H9 (cell line): Measurements from ENCODE around the gene TEKT3. TPM values are rescaled to one million over a fixed set of nuclear protein-coding genes. Genes with fewer than 3 reads are reported as not detected.

Experiments
- DNase-seq: peaks from one replicate; pipeline ENCODE4 v3.0.0-alpha.2; 2017
- H2AFZ ChIP-seq: one replicate; pipeline ENCODE4 v1.6.1; 2013; ENCODE audit warnings: mild to moderate bottlenecking, low read length, control low read depth, moderate library complexity
- H2AK5ac ChIP-seq: 2 replicates; pipeline ENCODE4 v1.6.1; 2013; ENCODE audit warnings: low read length, control low read depth, mixed read lengths; ENCODE audit not compliant: insufficient read length
- H2BK120ac ChIP-seq: one replicate; pipeline ENCODE4 v1.6.1; 2013; ENCODE audit warnings: low read depth, mild to moderate bottlenecking, low read length, control low read depth, inconsistent platforms; ENCODE audit not compliant: poor library complexity, severe bottlenecking
- H2BK12ac ChIP-seq: 2 replicates; pipeline ENCODE4 v1.6.1; 2013; ENCODE audit warnings: low read length, control low read depth, mixed read lengths, low read depth; ENCODE audit not compliant: insufficient read length
- H2BK15ac ChIP-seq: 2 replicates; pipeline ENCODE4 v1.6.1; 2013; ENCODE audit warnings: low read depth, low read length, control low read depth
- H2BK20ac ChIP-seq: one replicate; pipeline ENCODE4 v1.6.1; 2013; ENCODE audit warnings: low read depth, mild to moderate bottlenecking, low read length, control low read depth, inconsistent platforms; ENCODE audit not compliant: poor library complexity, severe bottlenecking
- H2BK5ac ChIP-seq: 2 replicates; pipeline ENCODE4 v1.6.1; 2013; ENCODE audit warnings: low read length, control low read depth, mixed read lengths; ENCODE audit not compliant: insufficient read length
- H3K14ac ChIP-seq: 2 replicates; pipeline ENCODE4 v1.6.1; 2013; ENCODE audit warnings: low read length, control low read depth; ENCODE audit not compliant: insufficient read depth
- H3K18ac ChIP-seq: 2 replicates; pipeline ENCODE4 v1.6.1; 2013; ENCODE audit warnings: low read depth, mild to moderate bottlenecking, mixed read lengths, low read length, control low read depth; ENCODE audit not compliant: insufficient read length
- H3K23ac ChIP-seq: 2 replicates; pipeline ENCODE4 v1.6.1; 2013; ENCODE audit warnings: low read length, control low read depth, mixed read lengths, low read depth; ENCODE audit not compliant: insufficient read length
- H3K23me2 ChIP-seq: 2 replicates; pipeline ENCODE4 v1.6.1; 2013; ENCODE audit warnings: low read depth, mild to moderate bottlenecking, mixed read lengths, low read length, control low read depth; ENCODE audit not compliant: insufficient read length, poor library complexity, severe bottlenecking
- H3K27ac ChIP-seq: 2 replicates; pipeline ENCODE4 v1.5.1; 2013; ENCODE audit warnings: low read length, control low read depth, mixed read lengths, low read depth; ENCODE audit not compliant: insufficient read length
- H3K27me3 ChIP-seq: 2 replicates; pipeline ENCODE4 v1.6.1; 2013; ENCODE audit warnings: low read length, control low read depth, inconsistent platforms; ENCODE audit not compliant: insufficient read depth
- H3K4ac ChIP-seq: 2 replicates; pipeline ENCODE4 v1.6.1; 2013; ENCODE audit warnings: low read depth, mild to moderate bottlenecking, control low read depth, inconsistent platforms, low read length, moderate library complexity
- H3K4me1 ChIP-seq: 2 replicates; pipeline ENCODE4 v1.6.1; 2013; ENCODE audit warnings: low read length, control low read depth, inconsistent platforms; ENCODE audit not compliant: insufficient read depth
- H3K4me2 ChIP-seq: 2 replicates; pipeline ENCODE4 v1.6.1; 2013; ENCODE audit warnings: low read length, control low read depth, mixed read lengths; ENCODE audit not compliant: insufficient read length, insufficient read depth
- H3K56ac ChIP-seq: 2 replicates; pipeline ENCODE4 v1.6.1; 2013; ENCODE audit warnings: low read depth, mild to moderate bottlenecking, mixed read lengths, low read length, control low read depth; ENCODE audit not compliant: insufficient read length
- H3K79me1 ChIP-seq: 2 replicates; pipeline ENCODE4 v1.6.1; 2013; ENCODE audit warnings: low read depth, mild to moderate bottlenecking, moderate library complexity, low read length, control low read depth, inconsistent platforms; ENCODE audit not compliant: insufficient read depth, poor library complexity, severe bottlenecking
- H3K79me2 ChIP-seq: 2 replicates; pipeline ENCODE4 v1.6.1; 2013; ENCODE audit warnings: low read length, control low read depth, inconsistent platforms; ENCODE audit not compliant: insufficient read depth
- H3K9ac ChIP-seq: 2 replicates; pipeline ENCODE4 v1.6.1; 2013; ENCODE audit warnings: low read length, control low read depth, mixed read lengths; ENCODE audit not compliant: insufficient read length; ENCODE audit errors: extremely low read depth
- H3K9me3 ChIP-seq: one replicate; pipeline ENCODE4 v1.6.1; 2013; ENCODE audit warnings: low read depth, low read length, inconsistent platforms; ENCODE audit not compliant: control insufficient read depth
- H3T11ph ChIP-seq: one replicate; pipeline ENCODE4 v1.6.1; 2013; ENCODE audit warnings: mild to moderate bottlenecking, low read length, control low read depth, inconsistent platforms
- H4K20me1 ChIP-seq: one replicate; pipeline ENCODE4 v1.6.1; 2013; ENCODE audit not compliant: control insufficient read depth, insufficient read length, insufficient read depth
- H4K5ac ChIP-seq: 2 replicates; pipeline ENCODE4 v1.6.1; 2013; ENCODE audit warnings: low read depth, mild to moderate bottlenecking, mixed read lengths, low read length, control low read depth; ENCODE audit not compliant: insufficient read length
- H4K8ac ChIP-seq: replicated peaks from 2 replicates; pipeline ENCODE4 v1.6.1; 2013; ENCODE audit warnings: low read length, control low read depth, mixed read lengths, low read depth; ENCODE audit not compliant: insufficient read length
- H4K91ac ChIP-seq: 2 replicates; pipeline ENCODE4 v1.6.1; 2013; ENCODE audit warnings: low read depth, mild to moderate bottlenecking, moderate library complexity, mixed read lengths, low read length, control low read depth; ENCODE audit not compliant: insufficient read length
- H3K27ac Mint-ChIP-seq, 3 experiments: 2 replicates in 2 of 3; 3 replicates in 1 of 3; pipeline ENCODE4 v1.8.0; 2020 to 2021; ENCODE audit warnings: mixed read lengths in 3 of 3, mild to moderate bottlenecking in 1 of 3, moderate library complexity in 1 of 3
- H3K27me3 Mint-ChIP-seq: 2 replicates; pipeline ENCODE4 v1.8.0; 2021; ENCODE audit warnings: low read depth, mild to moderate bottlenecking, moderate library complexity, mixed read lengths
- H3K36me3 Mint-ChIP-seq, 3 experiments: 2 replicates in 2 of 3; 3 replicates in 1 of 3; pipeline ENCODE4 v1.8.0; 2020 to 2021; ENCODE audit warnings: low read depth in 3 of 3, mixed read lengths in 3 of 3; ENCODE audit not compliant: insufficient read depth in 1 of 3
- H3K4me1 Mint-ChIP-seq, 2 experiments: 2 replicates each; pipeline ENCODE4 v1.8.0; 2020; ENCODE audit warnings: mixed read lengths in 2 of 2
- H3K4me3 Mint-ChIP-seq, 2 experiments: 2 replicates in 1 of 2; 3 replicates in 1 of 2; pipeline ENCODE4 v1.8.0; 2020 to 2021; ENCODE audit warnings: mild to moderate bottlenecking in 2 of 2, mixed read lengths in 2 of 2, moderate library complexity in 1 of 2
- H3K9me3 Mint-ChIP-seq, 2 experiments: 2 replicates in 1 of 2; 3 replicates in 1 of 2; pipeline ENCODE4 v1.8.0; 2020; ENCODE audit warnings: mild to moderate bottlenecking in 2 of 2, mixed read lengths in 2 of 2, moderate library complexity in 1 of 2
- WGBS: extraction: QIAGEN DNeasy Blood & Tissue Kit; methylation state at CpG from one replicate; pipeline ENCODE4 v1.1.7; 2013; ENCODE audit warnings: missing lambda C conversion rate, low lambda C conversion rate, mixed read lengths; ENCODE audit not compliant: insufficient read length; ENCODE audit errors: extremely low coverage; 5-methylcytosine and 5-hydroxymethylcytosine counted together
- total RNA-seq: library from RNA; stranded (reverse); gene quantifications from 2 replicates; pipeline ENCODE4 v1.2.1, GENCODE V29; 2021
- TF ChIP-seq, protein P1 (sequence below): fragments of 200-600 bp; sonication (generic); conservative IDR thresholded peaks from 3 replicates; pipeline ENCODE4 v1.8.0; 2021; ENCODE audit warnings: antibody characterized with exemption, mild to moderate bottlenecking

TEKT3 gene
- total RNA-seq, 1 experiment from 2014 or later = 0.42 TPM

DNA sequence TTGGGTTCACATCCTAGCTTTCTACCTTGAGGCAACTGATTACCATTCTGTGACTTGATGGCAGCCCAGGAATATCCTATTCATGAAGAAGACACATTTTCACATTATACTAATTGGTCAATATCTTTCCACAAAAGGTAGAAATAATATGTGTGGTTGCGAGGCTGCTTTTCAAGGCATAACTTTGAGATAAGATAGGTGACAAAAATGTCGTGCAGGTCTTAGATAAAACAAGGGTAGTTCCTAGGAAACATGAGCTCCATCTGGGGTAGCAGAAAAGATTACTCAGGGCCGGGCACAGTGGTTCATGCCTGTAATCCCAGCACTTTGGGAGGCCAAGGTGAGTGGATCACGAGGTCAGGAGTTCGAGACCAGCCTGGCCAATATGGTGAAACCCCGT lies 22.3 kb upstream of the TEKT3 start:
- H2BK5ac ChIP-seq = no peak overlapping the region
- no peak overlapping the region for H3K9ac ChIP-seq
- H3T11ph ChIP-seq = no peak overlapping the region
- no peak overlapping the region for H3K14ac ChIP-seq
- H3K23ac ChIP-seq = no peak overlapping the region
- no peaks in the 10 kb centered on the region for H3K79me2 ChIP-seq
- Mint-ChIP-seq H3K27ac (no peak overlapping the region), H3K9me3 (peaks cover 0 to 4% of the 10 kb centered on the region in 2 experiments; a peak in 3 of 5 replicates), H3K27me3 (peaks cover under 1% of the 10 kb centered on the region), H3K36me3 (no peaks in the 10 kb centered on the region; a peak in 1 of 7 replicates), H3K4me3 (no peak overlapping the region), H3K4me1 (no peaks in the 10 kb centered on the region)
- no peak overlapping the region for H2BK15ac ChIP-seq
- H3K18ac ChIP-seq = no peak overlapping the region
- no peak overlapping the region for H2AK5ac ChIP-seq
- H4K91ac ChIP-seq = no peak overlapping the region
- H4K8ac ChIP-seq = no peak overlapping the region
- no peaks in the 10 kb centered on the region for H3K23me2 ChIP-seq
- no CpG with 5 or more reads among the region's 6 CpGs for WGBS
- H3K79me1 ChIP-seq = no peaks in the 10 kb centered on the region
- DNase-seq = no peak
- no peaks in the 10 kb centered on the region for H3K9me3 ChIP-seq
- no peaks in the 10 kb centered on the region for H3K4me1 ChIP-seq
- H2BK120ac ChIP-seq = no peak overlapping the region
- no peak overlapping the region for H2BK12ac ChIP-seq
- TF ChIP-seq, protein P1, sequence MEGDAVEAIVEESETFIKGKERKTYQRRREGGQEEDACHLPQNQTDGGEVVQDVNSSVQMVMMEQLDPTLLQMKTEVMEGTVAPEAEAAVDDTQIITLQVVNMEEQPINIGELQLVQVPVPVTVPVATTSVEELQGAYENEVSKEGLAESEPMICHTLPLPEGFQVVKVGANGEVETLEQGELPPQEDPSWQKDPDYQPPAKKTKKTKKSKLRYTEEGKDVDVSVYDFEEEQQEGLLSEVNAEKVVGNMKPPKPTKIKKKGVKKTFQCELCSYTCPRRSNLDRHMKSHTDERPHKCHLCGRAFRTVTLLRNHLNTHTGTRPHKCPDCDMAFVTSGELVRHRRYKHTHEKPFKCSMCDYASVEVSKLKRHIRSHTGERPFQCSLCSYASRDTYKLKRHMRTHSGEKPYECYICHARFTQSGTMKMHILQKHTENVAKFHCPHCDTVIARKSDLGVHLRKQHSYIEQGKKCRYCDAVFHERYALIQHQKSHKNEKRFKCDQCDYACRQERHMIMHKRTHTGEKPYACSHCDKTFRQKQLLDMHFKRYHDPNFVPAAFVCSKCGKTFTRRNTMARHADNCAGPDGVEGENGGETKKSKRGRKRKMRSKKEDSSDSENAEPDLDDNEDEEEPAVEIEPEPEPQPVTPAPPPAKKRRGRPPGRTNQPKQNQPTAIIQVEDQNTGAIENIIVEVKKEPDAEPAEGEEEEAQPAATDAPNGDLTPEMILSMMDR = no peak
- no peak overlapping the region for H3K4me2 ChIP-seq
- H3K27ac ChIP-seq = no peak overlapping the region
- no peaks in the 10 kb centered on the region for H4K20me1 ChIP-seq
- H3K27me3 ChIP-seq = no peaks in the 10 kb centered on the region
- no peak overlapping the region for H2BK20ac ChIP-seq
- no peak overlapping the region for H3K56ac ChIP-seq
- H3K4ac ChIP-seq = no peak overlapping the region
- H4K5ac ChIP-seq = no peak overlapping the region
- H2AFZ ChIP-seq = no peak overlapping the region
